ENCODE data around the gene SPRN. TPM values are rescaled to one million over a fixed set of nuclear protein-coding genes. Genes with fewer than 3 reads are reported as not detected.
"Not testable (repeated sequence)": the region's sequence is repeated elsewhere in the genome, so short reads cannot be mapped to it uniquely, and the experiment has no call there.

Gene SPRN
- total RNA-seq, 1 donor from 2014 or later, result under 0.01 TPM

- DNase-seq, result no peak
These were observed 31.9 kb upstream of the SPRN start for GRCh38 chr10:133456041-133456951.

- no peak for DNase-seq
These were observed 31.2 kb upstream of the SPRN start for GRCh38 chr10:133455611-133456031.

- DNase-seq, result no peak
These were observed 30.8 kb upstream of the SPRN start for GRCh38 chr10:133455196-133455595.

DNA sequence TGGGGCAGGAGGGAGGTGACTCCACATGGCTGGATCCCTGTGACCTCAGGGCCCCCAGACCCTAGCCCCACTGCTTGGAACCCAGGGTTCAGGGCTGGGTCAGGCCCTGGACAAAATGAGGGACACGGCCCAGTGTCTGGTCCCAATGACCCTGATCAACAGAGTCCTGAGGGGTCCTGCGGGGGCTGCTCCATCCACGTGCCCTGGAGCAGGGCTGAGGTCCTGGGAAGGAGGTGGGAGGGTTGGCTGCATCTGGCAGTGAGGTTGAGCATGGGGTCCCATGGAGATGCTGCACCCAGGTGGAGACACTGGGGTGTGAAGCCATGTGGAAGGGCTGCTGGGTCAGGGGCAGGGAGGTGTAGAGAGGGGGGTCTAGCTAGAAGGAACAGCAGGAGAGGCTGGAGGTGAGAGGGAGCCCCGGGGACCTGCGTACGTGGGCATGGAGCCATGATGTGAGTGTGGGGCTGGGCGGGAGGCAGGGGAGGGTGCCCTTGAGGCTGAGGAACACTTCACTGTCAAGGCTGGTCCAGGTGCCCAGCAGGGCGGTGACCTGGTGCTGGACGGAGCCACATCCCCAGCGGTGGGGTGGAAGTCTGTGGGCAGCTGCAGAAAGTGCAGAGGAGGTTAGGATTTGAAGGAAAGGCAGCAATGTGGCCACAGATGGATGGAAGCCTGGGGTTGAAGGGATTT is 29.9 kb upstream of the SPRN start:
- no peak for DNase-seq

DNA sequence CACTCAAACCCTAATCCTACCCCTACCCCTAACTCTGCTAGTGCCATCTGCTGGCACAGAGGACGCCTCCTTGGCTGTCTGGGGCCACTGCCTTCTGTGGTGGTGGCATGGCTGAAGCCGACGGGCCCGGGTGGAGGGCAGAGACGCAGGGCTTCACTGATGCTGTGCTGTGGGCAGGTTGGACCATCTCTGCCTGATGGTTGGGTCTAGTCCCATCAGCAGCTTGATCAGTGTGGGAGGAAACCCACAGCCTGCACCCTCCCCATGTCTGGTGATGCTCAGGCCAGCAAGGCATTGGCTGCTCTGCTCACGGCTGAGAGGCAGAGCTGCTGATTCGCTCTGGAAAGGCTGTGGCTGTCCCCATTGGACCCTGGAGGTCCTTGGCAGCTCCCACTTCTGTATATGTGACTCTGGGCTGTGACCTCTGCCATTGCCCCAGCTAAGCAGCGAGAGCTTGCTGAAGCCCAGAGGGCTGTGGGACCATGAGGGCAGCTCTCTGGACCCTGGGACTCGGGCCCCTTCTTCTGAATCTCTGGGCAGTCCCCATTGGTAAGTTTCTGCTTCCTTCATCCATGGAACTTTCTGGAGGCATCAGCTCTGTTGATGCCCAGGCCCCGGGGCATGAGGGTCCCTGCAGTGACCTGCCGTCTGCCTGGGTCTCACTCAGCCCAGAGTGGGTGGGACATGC is 29.2 kb upstream of the SPRN start, which contains the start of gene SCART1:
Gene SCART1 (plus strand): TSS at position 430 of the 688 bp plus-strand sequence. CDS start 53 bp downstream, at position 483.
- DNase-seq, result no peak

GRCh38 chr10:133452453-133452852 is 28.0 kb upstream of the SPRN start:
- DNase-seq, result no peak

DNA sequence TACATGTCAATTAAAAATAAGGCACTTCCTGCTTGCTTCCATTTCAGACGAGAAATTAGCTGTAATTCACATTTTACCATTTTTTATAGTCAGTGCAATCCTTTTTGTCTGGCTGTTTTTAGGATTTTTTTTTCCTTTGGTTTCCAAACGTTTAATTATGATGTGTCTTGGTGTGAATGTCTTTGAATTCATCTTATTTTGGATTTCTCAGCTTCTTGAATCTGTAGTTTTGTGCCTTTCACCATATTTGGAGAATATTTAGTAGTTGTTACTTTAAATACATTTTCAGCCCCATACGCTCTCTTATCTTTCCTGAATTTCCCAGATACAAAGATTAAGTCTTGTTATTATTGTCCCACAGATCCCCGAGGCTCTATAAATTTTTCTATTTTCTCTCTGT is 26.9 kb upstream of the SPRN start:
- no peak for DNase-seq

GRCh38 chr10:133448120-133448519 is 23.7 kb upstream of the SPRN start:
- DNase-seq, result no peak

DNA sequence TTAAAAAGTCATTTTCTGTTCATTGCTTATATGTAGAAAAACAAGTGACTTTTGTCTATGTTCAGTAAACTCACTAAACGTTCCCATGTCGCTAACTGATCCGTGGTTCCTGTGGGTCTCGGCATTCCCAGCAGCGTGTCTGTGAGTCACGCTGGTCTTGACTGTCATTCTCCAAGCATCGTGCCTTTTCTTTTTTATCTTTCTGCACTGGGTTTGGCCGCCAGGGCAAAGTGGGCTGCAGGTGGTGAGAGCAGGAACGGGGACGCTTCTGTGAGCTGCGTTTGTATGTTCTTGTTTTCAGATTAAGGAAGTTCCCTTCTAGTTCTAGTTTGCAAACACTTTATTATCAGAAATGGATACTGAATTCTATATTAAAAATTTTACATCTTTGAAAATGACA is 22.6 kb upstream of the SPRN start:
- DNase-seq, result no peak

- DNase-seq, result no peak
These were observed 21.6 kb upstream of the SPRN start for GRCh38 chr10:133445751-133446708.

DNA sequence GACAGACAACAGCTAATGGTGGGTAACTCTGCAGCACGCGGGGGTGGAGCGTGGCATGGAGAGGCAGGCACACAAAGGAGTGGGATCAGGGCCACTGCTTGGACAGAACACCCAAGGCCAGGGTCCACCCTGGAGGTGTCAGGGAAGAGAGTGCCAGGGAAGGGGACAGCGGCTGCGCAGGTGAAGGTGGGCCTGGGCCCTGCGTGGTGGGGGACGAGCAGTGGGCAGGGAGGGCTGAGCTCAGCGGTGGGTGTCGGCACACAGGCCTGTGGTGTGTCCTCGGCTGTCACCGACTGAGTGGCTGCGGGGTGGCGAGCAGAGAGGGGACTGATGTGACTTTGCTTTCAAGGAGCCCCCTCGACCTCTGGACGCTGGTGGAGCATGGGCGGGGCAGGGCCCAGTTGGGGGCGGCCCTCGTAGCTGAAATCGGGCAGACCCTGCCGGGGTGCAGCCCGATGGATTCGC is 20.9 kb upstream of the SPRN start:
- no peak for DNase-seq

DNA sequence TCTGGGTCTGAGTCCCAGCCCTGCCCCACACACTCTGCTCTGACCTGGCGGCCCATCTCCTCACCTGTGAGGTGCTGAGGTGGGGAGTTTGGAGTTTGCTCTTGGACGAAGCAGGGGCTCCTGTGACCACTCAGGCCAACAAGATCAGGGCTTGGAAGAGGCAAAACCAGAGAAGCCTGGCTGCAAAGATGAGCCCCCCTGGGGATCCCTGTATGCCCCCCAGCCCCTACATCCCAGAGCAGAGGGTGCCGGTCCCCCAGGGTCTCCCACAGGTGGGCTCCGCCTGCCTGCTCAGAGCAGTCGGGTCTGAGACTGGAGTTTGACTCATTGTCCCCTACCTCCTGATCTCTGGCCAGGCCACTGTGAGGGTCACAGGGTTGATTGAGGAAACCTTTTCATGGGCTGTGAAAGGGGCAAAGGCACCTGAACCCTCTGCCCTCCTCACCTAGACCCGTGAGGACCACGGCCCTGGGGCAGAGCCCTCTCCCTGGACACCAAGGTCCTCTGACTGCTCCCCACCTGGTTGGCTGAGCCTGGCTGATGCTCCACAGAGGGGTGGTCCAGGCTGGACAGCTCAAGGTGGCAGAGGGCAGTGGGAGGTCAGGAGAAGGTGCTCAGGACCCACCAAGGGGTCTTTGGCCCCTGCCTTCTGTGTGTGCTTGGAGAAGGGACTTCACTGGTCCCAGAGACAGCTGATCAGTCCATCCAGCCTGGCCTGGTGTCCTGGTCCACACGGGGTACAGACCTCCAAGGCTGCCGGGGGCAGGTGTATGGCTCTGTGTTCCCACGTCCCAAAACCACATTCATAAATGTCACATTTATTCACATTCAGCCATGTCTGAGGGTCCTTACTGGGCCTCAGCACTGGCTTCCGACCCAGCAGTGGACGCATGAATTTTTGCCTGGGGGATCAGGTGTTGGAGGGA is 20.2 kb upstream of the SPRN start:
- no peak for DNase-seq

GRCh38 chr10:133442967-133443924 is 18.8 kb upstream of the SPRN start:
- DNase-seq, result no peak

GRCh38 chr10:133442191-133442966 is 18.0 kb upstream of the SPRN start:
- DNase-seq, result no peak

DNA sequence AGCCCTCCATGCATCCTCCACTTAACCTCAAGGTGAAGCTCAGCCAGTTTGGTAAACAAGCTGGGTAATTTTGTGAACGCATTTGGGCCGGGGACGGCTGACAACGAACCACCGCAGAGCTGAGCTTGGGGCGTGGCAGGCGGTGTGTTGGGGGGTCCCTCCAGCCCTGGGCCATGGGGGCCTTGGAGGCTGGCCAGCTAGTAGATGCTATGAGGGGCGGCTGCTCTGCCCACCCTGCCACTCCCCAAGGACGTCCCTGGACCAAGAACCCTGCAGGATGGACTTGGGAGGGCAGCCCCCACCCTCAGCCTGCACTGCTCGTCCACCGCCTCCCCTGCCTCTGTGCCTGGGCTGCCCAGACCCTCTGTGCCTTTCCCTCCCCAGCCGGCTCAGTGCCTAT is 17.4 kb upstream of the SPRN start:
- no peak for DNase-seq

DNA sequence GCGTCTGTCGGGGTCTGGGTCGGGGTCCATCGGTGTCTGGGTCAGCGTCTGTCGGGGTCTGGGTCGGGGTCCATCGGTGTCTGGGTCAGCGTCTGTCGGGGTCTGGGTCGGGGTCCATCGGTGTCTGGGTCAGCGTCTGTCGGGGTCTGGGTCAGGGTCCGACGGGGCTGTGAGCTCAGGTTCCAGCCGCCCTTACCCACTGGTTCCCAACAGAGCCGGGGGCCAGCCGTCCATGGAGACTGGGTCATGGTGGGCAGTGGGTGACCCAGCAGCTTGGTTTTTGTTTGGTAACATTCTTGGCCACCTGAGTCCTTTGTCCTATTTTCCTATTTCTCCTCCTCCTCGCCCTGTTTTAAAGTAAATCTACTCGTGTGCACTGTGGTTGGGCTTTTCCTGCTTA is 16.9 kb upstream of the SPRN start:
- DNase-seq, result not testable (repeated sequence)

- no peak for DNase-seq
These were observed 16.3 kb upstream of the SPRN start for GRCh38 chr10:133440633-133441285.
